ENCODE results near the gene UBE3B.

UBE3B gene

DNA sequence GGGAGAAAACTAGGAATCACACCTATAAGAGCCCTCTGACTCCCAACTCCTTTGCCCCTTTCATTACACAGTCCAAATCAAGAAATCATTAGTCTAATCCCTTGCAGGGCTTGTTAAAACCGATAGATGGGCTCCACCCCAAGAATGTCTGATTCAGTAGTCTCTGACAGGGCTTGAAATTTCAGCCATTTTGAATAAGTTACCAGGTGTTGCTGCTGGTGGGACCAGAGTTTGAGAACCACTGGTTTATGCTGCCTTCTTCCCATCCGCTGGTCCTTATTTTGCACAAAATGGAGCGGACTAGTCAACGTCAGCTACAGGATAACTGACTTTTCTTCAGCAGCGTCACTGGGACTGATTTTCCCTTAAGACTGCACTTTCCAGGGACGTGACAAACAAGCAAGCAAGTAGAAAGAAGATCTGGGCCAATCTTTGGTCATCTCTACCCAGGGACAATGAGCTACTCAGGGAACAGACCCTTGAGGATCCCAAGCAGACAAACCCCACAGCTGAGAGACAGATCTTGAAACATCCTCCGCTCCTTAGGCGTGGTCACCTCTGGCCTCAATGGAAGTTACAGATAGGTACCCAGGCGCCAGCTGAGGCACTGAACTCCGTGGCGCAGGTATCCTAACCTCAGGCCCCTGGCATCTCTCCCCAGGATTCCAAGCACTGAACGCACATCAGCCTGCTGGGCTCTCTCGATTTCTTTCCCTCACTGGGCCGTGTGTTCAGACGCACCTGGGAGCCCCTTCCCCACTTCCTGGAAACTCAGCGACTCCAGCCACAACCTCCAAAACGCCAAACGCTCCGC, 1.2 kb upstream of the UBE3B start:
- DNase-seq (ENCODE audit: low read depth, low spot score) = no peak

DNA sequence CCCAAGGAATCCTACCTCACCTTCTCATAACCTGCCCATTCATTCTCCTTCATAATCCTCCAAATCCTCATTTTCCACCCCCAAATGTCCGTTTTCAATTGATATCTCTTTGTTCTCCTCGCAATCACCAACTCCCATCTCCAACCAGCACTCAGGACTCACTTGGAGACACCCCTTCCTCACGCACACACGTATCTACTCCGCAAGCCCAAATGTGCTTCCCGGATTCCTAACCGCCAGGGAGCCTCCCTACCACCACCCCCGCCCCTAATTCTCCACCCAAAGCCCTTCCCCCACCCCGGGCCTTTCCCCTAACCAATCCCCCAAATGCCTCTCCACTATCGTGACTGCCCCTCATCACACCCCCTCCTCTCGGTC, 638 bp upstream of the UBE3B start:
- no peak for DNase-seq (ENCODE audit: low read depth, low spot score)

DNA sequence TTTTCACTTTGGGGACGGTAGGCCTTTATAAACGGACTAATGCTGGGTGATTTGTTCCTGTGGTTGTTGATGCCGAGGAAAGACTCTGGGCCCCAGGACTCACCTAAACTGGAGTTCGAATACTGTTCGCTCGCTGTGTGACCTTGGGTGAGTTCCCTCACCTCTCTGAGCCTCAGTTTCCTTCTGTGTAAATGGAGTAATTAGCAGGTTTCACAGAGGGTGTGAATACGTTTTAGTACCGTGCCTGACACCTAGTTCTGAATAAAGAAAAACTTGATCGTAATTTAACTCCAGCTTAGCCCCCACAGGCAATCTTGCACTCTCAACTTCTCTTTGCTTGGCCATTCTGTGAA, 505 bp downstream of the UBE3B start:
- DNase-seq (ENCODE audit: low read depth, low spot score) = no peak

DNA sequence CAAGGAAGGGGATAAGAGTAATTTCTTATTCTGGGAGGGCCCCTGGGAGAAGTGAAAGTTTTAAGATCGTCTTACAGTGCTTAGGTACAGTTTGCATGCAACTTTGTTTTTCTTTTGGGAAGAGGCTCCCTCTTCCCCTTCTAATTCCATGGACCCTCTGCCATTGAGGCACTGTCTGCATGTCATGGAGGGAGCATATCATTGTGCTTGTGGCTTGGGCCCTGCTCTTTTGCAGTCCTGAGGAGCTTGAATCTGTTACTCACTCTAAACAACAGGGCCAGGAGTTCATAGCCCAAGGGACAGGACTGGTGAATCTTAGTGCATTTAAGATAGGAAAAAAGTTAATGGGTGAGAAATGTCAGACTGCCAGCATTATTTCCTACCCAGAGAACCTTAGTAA, 2.3 kb downstream of the UBE3B start:
- no peak for DNase-seq (ENCODE audit: low read depth, low spot score)

DNA sequence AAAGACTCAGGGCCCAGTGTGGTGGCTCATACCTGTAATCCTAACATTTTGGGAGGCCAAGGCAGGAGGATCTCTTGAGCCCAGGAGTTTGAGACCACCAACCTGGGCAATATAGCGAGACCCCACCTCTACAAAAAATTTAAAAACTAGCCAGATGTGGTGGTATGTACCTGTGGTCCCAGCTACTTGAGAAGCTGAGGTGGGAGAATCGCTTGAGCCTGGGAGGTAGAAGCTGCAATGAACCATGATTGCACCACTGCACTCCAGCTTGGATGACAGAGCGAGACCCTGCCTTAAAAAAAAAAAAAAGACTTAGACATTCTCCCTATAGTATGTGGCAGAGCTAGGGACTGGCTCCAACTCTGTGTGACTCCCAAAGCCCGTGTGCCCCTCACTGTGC, 2.9 kb downstream of the UBE3B start:
- DNase-seq (ENCODE audit: low read depth, low spot score) = no peak

DNA sequence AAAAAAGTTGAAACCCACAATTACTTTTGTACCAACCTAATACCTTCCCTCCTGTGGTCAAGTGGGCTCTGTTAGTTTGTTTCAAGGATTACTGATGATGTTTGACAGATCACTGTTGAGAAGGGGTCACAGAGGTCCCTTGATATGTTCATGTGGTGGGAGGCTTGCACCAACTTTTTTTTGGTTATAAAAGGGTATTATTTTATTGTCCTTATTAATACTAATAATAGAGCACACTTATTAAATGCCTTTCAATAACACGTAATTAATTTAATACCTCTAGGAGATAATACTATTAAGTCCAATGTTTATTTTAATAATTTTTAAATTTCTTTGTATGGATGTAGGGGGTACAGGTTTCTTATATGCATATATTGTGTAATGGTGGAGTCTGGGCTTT, 4.4 kb downstream of the UBE3B start:
- no peak for DNase-seq (ENCODE audit: low read depth, low spot score)

DNA sequence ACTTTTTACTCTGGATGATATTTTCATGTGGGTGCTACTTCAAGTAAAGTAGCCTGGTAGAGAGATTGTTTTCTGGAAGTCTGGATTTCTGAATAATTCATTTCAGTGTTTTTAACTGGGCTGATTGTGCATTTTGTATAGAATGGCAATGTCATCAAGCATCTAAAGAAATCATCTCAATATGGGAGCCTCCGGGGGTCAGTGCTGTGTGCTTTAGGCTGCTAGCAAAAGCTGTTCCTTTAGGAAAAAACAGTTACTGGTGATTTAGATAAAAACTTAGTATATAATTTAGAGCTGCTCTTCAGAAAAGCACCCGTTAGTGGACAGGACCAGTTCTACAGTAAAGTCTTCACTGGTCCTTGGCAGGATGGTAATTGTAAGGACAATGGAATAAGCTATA, 5.1 kb downstream of the UBE3B start:
- DNase-seq (ENCODE audit: low read depth, low spot score) = no peak

DNA sequence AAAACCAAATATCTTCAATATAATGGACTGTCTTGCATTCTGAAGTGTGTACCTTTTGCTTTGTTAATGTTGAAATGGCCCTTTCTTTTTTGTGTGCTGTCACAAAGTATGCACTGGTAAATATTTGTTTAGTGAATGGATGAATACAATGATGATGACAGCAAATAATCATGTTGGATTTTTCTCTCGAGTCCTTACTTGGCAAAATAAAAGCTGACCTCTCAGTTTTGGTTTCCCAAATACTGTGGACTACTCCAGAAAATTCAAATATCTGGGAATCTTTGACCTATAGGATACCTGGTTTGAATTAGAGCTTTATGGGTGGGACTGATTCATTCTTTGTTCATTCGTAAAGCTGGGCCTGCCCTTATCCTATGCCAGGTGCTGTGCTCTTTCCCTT, 5.5 kb downstream of the UBE3B start:
- DNase-seq (ENCODE audit: low read depth, low spot score) = no peak

DNA sequence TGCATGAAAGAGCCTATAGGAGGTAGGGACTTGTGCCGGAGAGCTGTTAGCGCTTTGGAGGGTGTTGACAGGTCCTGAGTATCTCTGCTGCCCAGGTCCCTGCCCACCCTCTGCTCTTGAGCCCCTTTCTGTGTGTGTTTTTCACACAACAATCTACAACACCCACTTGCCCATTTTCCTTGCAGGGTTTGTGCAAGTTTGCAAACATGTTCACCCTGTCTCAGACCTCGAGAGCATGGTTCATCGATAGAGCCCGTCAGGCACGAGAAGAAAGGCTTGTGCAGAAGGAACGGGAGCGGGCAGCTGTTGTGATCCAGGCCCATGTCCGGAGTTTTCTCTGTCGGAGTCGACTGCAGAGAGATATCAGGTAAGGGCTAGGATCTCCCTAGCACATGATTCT, 5.9 kb downstream of the UBE3B start:
- no peak for DNase-seq (ENCODE audit: low read depth, low spot score)

DNA sequence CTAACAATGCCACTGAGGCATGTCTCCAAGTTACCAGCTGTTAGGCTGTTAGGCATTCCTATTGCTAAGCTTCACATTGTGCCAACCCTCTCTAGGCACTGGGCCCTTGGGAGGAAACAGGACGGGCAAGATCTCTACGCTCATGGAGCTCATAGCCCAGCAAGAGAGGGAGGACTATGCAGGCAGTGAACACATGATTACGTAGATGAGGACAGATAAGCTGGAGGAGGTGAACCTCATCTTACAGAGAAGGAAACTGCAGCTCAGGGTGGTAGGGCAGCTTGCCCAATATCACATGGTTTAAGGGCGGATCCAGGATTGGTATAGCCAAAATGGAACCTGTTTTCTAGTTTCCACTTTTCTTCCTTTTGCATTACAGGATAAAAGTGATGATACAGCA, 7.8 kb downstream of the UBE3B start:
- DNase-seq (ENCODE audit: low read depth, low spot score) = no peak

DNA sequence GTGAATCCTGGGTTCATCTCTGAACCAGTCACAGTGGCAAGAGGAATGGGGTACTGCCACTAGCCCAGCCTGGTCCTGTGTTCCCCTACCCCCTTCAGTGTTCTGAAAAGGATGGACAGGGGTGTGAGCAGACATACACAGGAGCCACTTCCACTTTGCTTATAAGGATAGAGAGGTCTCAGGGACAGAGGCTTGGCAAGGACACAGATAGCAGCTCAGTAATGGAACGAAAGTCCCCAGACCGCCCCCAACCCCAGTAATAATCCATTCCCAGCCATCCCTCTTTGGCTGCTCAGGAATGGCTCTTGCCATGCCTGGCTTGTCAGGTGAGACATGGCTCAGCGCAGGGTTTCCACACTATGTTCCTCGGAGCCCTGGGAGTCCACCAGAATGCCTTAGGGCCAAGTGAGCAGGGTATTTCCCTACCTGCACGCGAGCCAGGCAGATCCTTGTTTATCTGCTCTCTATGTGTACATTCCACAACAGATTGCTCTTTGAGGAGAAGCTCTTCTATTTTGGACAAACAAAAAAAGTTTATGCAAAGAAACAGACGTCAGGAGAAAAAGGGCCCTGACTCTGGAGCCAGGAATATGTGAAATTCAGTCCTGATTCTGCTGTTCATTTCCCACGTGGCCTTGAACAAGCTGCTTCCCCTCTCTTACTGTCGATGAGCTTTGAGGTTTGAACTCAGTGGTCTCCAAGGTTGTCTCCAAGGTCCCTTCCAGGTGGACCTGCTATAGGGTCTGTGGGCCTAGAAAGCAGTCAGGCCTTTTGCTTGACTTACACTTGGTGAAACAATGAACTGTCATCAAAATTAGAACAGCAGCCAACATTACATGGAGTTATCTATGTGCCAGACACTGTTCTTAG, 10.0 kb downstream of the UBE3B start:
- DNase-seq (ENCODE audit: low read depth, low spot score) = no peak

DNA sequence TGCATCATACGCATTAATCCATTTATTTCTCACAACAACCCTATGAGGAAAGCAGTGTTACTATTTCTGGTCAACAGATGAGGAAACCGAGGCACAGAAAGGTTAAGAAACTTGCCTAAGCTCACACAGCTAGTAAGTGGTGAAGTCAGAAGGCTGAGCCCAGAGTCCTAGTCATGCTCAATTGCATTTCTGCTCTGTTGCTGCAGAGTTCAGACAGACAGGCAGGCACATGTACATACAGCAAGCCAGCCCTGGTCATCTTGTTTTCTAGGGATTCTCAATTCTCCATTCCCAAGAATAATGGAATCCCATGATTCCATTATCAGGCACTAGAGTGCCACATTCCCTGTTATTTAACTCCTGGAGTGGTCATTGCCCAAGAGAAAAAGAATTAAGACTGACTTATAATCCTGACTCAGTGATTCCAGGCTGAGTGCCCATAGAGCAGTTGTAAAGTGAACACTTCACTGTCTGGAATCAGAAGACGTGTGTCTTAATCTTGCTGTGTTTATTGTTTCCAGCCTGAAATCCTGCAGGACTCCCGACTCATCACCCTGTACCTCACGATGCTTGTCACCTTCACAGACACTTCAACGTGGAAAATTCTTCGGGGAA, 10.7 kb downstream of the UBE3B start:
- no peak for DNase-seq (ENCODE audit: low read depth, low spot score)

DNA sequence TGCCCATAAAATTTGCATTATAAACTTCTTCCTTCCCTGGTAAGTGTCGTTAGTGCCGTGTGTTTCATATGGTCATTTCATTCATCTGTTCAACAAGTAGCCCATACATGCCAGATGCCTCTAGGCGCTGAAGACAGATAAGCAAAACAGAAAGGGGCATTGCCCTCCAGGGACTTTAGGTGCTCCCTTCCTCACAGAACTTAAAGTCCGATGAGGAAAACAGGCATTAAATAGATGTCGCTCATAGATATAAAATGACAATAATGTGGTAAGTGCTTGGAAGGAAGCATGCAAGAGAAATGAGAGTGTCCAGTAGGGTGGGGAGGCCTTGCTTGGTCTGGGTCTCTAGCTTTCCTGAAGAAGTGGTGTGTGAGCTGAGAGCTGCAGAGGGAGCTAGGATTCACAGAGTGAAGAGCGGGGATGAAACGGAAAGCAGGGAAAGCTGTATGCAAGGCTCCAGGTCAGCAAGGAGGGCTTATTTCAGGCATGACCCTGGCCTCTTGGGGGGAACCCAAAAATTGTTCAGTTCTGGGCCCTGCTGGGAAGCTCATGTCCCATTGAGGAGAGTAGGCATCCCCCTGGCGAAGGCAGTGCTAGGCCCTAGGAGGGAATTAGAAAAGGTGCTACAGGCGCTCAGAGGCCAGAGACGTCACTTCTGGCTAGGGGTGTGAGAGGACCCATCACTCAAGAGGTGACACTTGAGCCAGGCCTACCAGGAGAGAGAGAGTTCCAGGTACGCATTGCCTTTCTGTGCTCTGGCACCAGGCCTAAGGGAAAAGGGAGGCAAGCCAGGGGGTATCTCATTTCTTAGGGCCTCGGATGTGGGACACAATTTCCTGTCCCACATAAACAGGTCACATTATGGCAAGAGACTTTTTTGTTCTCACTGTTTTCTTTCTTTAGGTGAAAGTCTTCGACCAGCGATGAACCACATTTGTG, 11.9 kb downstream of the UBE3B start:
- DNase-seq (ENCODE audit: low read depth, low spot score) = no peak

DNA sequence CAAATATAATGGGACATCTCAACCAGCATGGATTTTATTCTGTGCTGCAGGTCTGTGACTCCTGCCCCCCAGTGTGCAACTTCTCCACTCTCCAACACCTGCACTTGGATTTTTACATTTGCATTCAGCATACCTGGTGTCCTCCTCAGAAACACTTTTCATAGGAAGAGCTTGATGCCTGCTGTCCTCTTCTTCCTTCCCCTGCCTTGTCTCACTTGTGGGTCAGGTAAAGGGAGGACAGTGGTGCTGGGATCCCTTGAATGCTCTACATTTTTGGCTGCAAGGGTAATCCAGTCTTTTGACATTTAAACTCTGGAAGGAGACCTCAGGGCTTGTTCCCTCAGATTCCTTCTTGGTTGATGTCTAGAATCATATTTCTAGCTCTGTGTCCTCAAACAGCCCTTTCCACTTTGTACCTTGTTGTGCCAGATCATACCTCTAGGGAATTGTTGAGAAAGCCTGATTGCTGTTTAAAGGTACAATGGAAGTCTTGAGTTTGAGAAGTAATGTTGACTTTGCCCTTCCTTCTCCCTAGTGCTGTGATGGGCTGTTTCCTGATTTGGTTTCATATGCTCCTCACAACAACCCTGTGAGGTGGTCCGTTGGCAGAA, 12.6 kb downstream of the UBE3B start:
- no peak for DNase-seq (ENCODE audit: low read depth, low spot score)

DNA sequence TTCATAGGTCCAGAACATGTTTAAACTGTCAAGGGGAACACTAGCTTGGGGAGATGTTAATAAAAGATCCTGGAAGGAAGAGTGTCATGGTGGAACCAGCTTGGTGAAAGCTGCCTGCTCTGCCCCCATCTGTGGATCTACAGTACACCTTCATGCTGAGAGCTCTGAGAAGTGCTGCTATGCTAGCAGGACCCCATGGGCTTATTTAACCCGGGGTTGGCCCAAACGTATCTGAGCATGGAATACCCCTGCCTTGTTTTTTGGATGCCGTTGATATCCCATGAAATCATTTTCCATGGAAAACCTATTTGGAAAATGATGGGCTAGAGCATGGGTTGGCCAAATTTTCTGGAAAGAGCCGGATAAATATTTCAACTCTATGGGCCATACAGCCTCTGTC, 14.2 kb downstream of the UBE3B start:
- DNase-seq (ENCODE audit: low read depth, low spot score) = no peak

DNA sequence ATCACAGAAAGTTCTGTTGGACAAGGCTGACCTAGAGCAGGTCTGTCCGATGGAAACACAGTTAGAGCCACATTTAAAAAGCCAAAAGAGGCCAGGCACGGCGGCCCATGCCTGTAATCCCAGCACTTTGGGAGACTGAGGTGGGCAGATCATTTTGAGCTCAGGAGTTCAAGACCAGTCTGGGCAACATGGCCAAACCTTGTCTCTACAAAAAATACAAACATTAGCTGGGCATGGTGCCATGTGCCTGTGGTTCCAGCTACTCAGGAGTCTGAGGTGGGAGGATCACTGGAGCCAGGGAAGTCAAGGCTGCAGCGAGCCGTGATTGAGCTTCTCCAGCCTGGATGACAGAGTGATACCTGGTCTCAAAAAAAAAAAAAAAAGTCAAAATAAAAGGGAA, 14.9 kb downstream of the UBE3B start:
- DNase-seq (ENCODE audit: low read depth, low spot score) = no peak

DNA sequence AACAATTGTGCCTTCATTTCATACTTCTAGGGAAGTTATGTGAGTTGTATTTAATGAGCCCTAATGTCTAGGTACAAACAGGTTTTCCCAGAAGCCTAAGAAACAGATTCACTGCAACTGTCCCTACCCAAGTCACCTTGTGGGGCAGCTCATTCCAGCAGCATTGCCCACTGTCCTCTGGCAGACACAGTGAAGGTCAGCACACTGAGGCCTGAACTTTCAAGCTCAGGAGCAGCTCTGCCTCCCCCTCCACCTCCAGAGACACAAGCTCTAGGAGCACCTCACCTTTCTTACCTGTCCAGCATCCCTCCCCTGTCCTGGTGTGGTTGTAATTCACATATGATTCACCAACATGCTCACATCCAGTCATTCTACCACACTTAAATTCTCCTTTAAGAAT, 15.7 kb downstream of the UBE3B start:
- no peak for DNase-seq (ENCODE audit: low read depth, low spot score)

DNA sequence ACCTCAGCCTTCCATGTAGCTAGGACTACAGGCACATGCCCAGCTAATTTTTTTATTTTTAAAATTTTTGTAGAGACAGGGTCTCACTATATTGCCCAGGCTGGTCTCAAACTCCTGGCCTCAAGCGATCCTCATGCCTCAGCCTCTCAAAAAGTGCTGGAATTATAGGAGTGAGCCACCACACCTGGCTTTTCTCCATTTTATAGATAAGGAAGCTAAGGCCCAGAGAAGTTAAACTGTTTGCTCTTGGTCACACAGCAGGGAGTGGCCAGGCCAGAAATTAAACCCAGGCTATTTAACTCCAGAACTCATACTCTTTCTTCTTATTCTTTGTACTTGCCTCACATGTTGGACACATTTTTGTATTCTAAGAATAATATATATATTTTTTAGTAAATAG, 16.5 kb downstream of the UBE3B start:
- DNase-seq (ENCODE audit: low read depth, low spot score) = no peak

DNA sequence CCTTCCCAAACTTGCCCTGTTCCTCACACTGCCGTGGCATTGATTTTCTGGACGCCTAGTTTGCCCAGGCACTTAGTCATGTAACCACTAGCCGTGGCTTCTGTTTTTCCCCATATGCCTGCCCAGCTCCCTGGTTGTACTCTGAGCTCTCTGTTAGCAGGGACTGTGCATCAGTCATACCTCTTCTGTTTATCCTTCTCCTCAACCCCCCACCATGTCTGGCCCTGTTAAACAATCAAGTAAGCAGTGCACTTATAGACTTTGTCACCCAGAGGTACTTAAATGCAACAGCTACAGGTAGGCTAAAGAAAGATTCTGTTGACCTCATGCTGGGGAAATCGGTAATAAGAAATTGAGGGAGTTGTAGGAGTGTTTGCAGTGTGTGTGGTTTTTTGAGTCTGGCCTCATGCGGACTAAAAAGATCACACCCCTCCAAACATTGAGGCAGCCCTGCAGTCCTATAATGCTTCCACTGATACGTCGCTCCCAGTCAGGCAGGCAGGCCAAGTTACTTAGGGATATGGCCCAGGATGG, 17.0 kb downstream of the UBE3B start:
- DNase-seq (ENCODE audit: low read depth, low spot score) = no peak

DNA sequence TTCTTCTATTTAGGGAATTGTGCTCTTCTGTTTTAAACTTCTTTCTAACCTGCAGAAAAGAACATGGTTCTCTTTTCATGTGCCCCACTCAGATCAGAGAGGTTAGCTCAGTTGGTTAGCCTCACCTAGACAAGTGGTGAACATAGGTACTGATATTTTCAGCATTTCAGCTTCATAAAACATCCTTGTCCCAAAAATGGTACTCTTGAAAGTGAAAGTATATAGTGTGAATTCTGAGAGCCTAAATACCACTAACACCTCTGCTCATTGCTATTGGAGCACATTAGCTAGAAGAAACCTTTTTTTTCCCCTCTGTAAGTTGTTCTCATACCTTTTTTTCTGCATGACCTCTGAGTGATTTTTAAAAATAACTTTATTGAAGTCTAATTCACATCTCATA, 17.6 kb downstream of the UBE3B start:
- no peak for DNase-seq (ENCODE audit: low read depth, low spot score)

DNA sequence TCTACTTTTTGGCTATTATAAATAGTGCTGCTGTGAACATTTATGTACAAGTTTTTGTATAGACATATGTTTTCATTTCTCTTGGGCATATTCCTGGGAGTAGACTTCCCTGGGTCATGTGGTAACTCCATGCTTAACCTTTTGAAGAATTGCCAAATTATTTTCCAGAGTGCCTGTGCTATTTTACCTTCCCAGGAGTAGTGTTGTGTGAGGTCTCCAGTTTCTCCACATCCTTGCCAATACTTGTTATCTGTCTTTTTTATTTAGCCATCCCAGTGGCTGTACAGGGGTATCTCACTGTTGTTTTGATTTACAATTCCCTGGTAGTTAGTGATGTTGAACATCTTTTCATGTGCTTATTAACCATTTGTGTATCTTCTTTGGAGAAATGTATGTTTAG, 18.9 kb downstream of the UBE3B start:
- no peak for DNase-seq (ENCODE audit: low read depth, low spot score)
